PFSK-1 (cell line): ENCODE results near the gene KLHDC7B.

Experiments used
- FOXP2 ChIP-seq: optimal IDR thresholded peaks from 2 replicates; pipeline ENCODE3; 2011; ENCODE audit warnings: borderline replicate concordance, control low read depth, inconsistent platforms; ENCODE audit not compliant: insufficient read depth; ENCODE audit errors: extremely low read length, extremely low read depth
- POLR2AphosphoS5 ChIP-seq: IDR thresholded peaks from 2 replicates; pipeline ENCODE4 v1.6.1; 2012; ENCODE audit warnings: low read depth, mild to moderate bottlenecking, control low read depth, low read length, moderate library complexity
- SIN3A ChIP-seq: IDR thresholded peaks from 2 replicates; pipeline ENCODE4 v1.6.1; 2012; ENCODE audit warnings: mild to moderate bottlenecking, low read length, moderate library complexity, borderline replicate concordance; ENCODE audit not compliant: insufficient read depth
- TAF1 ChIP-seq: IDR thresholded peaks from 2 replicates; pipeline ENCODE4 v1.6.1; 2012; ENCODE audit warnings: low read length, control low read depth, borderline replicate concordance; ENCODE audit not compliant: insufficient read depth
- TF ChIP-seq, protein P1 (sequence below), 2 experiments: IDR thresholded peaks; 2 replicates each; pipeline versions ENCODE4 v1.6.1 to v1.8.0; 2011 to 2012; ENCODE audit warnings: low read depth in 2 of 2, low read length in 2 of 2, control low read depth in 1 of 2, inconsistent platforms in 1 of 2, mild to moderate bottlenecking in 1 of 2, moderate library complexity in 1 of 2; ENCODE audit not compliant: insufficient read depth in 1 of 2

KLHDC7B gene

GRCh38 chr22:50508897-50509296, 36.8 kb upstream of the KLHDC7B start:
- TF ChIP-seq SIN3A, result no peak
- TF ChIP-seq FOXP2, result no peak
- TF ChIP-seq, protein P1, sequence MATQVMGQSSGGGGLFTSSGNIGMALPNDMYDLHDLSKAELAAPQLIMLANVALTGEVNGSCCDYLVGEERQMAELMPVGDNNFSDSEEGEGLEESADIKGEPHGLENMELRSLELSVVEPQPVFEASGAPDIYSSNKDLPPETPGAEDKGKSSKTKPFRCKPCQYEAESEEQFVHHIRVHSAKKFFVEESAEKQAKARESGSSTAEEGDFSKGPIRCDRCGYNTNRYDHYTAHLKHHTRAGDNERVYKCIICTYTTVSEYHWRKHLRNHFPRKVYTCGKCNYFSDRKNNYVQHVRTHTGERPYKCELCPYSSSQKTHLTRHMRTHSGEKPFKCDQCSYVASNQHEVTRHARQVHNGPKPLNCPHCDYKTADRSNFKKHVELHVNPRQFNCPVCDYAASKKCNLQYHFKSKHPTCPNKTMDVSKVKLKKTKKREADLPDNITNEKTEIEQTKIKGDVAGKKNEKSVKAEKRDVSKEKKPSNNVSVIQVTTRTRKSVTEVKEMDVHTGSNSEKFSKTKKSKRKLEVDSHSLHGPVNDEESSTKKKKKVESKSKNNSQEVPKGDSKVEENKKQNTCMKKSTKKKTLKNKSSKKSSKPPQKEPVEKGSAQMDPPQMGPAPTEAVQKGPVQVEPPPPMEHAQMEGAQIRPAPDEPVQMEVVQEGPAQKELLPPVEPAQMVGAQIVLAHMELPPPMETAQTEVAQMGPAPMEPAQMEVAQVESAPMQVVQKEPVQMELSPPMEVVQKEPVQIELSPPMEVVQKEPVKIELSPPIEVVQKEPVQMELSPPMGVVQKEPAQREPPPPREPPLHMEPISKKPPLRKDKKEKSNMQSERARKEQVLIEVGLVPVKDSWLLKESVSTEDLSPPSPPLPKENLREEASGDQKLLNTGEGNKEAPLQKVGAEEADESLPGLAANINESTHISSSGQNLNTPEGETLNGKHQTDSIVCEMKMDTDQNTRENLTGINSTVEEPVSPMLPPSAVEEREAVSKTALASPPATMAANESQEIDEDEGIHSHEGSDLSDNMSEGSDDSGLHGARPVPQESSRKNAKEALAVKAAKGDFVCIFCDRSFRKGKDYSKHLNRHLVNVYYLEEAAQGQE (IDR thresholded peaks at IDR 0.05; ENCODE audit: insufficient read depth in 1 of 2, low read depth in 2 of 2, low read length in 2 of 2), result no peak
- no peak for TF ChIP-seq TAF1
- no peak for TF ChIP-seq POLR2AphosphoS5

GRCh38 chr22:50513175-50513574, 32.5 kb upstream of the KLHDC7B start:
- TF ChIP-seq SIN3A (no peak), FOXP2 (no peak)
- TF ChIP-seq, protein P1 (IDR thresholded peaks at IDR 0.05; ENCODE audit: insufficient read depth in 1 of 2, low read depth in 2 of 2, low read length in 2 of 2), result no peak

DNA sequence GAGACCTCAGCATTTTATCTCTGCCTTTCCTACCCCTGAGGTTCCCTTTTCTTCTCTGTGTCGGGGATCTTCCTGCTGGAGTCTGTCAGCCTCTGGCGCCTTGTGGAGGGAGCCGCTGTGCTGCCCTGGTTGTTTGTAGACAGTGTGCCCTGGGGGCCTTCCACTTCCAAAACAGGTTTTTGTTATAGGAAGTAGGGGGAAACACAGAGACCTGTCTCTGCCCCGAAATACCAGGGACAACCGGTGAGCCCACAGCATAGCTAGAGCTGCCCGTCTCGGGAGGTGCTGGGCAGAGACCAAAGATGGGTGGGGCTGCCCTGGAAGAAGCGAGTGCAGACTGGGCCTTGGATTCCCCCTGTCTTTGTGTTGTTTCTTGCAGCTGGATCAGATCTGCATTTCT, 29.6 kb upstream of the KLHDC7B start:
- TF ChIP-seq TAF1, result no peak
- no peak for TF ChIP-seq SIN3A
- TF ChIP-seq, protein P1 (IDR thresholded peaks at IDR 0.05; ENCODE audit: insufficient read depth in 1 of 2, low read depth in 2 of 2, low read length in 2 of 2), result no peak
- no peak for TF ChIP-seq POLR2AphosphoS5
- TF ChIP-seq FOXP2, result no peak

GRCh38 chr22:50516891-50517290, 28.8 kb upstream of the KLHDC7B start:
- no peak for TF ChIP-seq SIN3A
- TF ChIP-seq FOXP2, result no peak
- TF ChIP-seq POLR2AphosphoS5, result no peak
- TF ChIP-seq TAF1, result no peak
- TF ChIP-seq, protein P1 (IDR thresholded peaks at IDR 0.05; ENCODE audit: insufficient read depth in 1 of 2, low read depth in 2 of 2, low read length in 2 of 2), result no peak
